Raji (cell line): ENCODE data around the gene ANKUB1.

Experiments
- POLR2A ChIP-seq: IDR thresholded peaks from 2 replicates; pipeline ENCODE4 v1.6.1; 2011; ENCODE audit warnings: low read depth, low read length, control low read depth; ENCODE audit not compliant: insufficient read depth

ANKUB1 gene, protein sequence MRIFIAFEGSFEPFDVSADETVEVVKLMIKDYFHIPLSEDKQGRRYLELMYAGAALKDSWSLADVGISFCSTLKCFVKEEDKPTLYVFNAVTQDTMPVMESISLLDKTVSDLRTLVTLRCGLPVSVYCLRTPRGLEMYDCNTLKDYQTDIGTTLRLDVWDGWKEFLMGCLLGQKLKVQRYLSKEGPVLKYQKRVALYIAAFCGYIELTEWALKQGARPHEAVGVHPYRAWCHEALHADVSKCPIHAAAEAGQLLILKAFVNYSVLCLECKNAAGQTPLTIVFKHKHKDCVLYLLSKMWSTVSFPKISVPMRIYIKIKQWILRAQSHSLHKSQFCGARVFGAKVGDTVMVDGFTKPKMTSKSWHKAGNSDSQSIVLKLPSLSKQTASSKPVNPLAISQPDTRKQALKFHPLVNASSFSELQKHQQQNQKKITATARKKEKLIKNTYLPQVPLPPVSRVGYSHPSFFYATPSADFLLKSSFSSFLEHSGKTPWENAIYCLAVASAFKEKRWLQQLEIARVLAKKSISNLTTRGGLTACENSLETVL

DNA sequence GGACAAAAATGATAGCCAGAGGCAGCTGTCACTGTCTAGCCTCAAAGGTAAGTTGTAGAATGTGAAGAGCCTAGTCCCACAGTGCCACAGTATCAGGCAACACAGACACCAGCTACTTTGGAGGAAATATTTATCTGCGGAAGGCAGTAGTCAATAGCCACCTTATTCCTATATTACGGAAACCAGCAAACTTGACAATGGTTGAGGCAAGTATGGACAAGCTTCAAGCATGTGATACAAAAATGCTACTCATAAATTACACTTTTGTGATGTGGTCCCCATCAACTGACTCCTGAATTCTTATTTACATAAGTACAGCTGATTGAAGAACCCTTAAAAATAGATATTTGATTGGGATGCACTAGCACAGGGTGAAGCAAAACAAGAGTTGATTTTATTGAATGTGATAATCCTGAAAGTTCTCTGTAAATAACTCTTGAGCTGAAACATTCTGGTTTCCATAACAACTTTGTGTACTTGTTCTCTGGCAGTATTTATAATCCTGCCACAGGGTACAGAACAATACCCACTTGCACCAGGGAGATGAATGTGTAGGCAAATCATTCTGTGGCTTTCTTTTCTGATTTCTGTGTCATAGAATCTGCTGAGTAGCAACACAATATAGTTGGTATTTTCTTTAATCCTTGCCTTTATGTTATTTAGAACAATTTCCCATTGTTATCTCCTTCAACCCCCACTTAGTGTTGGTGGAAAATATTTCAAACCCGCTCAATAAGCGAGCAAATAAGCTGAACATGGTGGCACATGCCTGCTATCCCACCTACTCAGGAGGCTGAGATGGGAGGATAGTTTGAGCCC, at the start of gene ANKUB1:
ANKUB1 (minus strand) TSS at position 103 of the 819 bp plus-strand sequence. CDS start 188 bp downstream, outside the sequence.
- no peak for TF ChIP-seq POLR2A

DNA sequence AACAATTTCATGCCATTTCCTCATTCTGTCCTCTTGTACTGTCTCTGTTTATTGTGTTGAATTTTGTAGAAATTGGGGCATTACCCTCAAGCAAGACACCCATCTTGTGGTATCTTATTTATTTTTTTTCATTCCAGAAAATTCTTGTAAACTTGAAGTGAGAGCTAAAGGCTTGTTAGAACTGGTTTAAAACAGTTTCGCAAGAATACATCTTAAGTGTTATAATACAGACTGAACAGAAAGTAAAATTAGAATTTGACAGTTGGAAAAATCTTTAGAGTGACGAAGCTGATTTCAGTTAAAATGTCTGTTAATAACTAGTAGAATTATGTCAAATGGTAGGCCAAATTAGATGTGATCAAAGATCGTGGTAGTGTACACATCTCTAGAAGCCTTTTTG, 47.5 kb upstream of the ANKUB1 start:
- no peak for TF ChIP-seq POLR2A

DNA sequence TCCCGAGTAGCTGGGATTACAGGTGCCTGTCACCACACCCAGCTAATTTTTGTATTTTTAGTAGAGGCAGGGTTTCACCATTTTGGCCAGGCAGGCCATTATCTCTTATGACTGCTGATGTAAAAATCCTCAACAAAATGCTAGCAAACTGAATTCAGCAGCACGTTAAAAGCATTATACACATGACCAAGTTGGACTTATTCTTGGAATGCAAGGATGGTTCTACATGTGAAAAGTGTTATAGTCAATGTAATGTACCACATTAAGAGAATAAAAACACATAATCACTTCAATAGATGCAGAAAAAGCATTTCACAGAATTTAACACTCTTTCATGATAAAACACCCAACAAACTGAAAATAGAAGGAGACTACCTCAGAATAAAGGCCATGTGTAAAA, 40.9 kb upstream of the ANKUB1 start:
- no peak for TF ChIP-seq POLR2A

DNA sequence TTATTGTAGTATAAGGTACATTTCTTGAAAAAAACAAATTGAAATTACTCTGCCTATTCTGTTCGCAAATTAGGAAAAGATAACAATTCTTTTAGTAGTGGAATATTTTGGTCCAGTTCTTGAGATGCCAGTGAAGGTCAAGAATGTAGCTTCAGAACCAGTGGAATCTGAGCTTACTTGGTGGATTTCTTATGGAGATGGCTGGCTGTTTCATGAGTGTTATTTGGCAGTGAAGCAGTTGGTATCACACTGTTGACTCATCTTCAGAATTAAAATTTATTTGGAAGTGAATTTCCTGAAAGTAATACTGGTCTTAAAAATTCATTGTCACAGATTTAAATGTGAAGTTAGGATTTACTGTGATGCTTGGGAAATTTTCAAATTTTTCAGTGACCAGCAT, 39.7 kb upstream of the ANKUB1 start:
- no peak for TF ChIP-seq POLR2A

DNA sequence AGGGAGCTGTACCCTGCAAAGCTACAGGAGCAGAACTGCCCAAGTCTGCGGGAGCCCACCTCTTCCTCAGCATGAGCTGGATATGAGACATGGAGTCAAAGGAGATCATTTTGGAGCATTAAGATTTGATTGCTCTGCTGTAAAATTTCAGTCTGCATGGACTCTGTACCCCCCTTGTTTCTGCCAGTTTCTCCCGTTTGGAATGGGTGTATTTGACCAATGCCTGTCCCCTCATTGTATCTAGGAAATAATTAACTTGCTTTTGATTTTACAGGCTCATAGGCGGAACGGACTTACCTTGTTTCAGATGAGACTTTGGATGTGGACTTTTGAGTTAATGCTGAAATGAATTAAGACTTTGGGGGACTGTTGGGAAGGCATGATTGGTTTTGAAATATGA, 39.0 kb upstream of the ANKUB1 start:
- no peak for TF ChIP-seq POLR2A

DNA sequence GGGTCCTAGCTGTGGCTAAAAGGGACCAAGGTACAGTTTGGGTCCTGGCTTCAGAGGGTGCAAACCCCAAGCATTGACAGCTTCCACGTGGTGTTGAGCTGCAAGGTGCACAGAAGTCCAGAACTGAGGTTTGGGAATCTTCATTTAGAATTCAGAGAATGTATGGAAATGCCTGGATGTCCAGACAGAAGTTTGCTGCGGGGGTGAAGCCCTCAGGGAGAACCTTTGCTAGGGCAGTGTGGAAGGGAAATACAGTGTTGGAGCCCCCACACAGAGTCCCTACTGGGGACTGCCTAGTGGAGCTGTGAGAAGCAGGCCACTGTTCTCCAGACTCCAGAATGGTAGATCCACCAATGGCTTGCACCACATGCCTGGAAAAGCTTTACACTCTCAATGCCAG, 38.5 kb upstream of the ANKUB1 start:
- no peak for TF ChIP-seq POLR2A

DNA sequence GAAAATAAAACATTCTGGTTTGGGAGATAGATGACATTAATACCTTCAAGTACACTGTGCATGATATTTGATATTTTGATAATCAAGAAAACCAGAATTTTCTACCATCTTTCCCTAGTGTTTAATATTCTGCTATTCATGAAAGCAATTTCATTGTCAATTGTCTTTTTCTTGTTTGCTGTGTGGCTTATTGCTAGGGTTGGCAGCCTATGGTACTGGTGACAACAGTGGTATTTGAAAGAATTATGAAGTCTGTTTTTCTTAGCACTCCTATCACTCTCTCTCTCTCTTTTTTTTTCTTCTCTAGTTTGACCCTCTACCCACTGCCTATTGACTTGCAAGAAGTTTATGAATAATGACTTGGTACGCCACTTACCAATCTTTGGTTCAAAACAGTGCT, 36.0 kb upstream of the ANKUB1 start:
- TF ChIP-seq POLR2A: no peak

DNA sequence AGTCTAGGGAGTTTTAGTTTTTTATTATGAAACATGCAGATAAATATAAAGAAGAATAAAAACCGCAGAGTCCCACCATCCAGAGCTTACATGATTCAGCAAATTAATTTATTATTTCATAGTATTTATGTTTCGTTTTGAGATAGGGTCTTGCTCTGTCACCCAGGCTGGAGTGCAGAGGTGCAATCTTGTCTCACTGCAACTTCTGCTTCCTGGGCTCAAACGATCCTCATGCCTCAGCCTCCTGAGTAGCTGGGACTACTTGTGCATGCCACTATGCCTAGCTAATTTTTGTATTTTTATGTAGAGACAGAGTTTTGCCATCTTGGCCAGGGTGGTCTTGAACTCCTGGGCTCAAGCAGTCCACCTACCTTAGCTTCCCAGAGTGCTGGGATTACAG, 34.3 kb upstream of the ANKUB1 start:
- TF ChIP-seq POLR2A: no peak

DNA sequence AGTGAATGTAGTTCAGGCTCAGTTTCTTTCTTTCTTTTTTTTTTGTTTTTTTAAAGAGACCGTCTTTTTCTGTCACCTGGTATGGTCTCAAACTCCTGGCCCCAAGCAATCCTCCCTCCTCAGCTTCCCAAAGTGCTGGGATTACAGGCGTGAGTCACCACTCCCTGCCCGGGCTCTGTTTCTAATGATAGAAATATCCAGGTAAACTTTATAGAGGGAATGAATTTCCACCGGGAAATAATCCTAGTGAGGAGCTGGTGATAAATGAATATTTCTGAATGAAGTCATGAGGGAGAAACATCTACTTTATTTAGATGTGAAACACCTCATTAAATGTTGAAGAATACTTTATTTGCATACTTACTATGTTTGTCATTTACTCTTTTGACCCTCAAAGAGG, 27.8 kb upstream of the ANKUB1 start:
- no peak for TF ChIP-seq POLR2A

DNA sequence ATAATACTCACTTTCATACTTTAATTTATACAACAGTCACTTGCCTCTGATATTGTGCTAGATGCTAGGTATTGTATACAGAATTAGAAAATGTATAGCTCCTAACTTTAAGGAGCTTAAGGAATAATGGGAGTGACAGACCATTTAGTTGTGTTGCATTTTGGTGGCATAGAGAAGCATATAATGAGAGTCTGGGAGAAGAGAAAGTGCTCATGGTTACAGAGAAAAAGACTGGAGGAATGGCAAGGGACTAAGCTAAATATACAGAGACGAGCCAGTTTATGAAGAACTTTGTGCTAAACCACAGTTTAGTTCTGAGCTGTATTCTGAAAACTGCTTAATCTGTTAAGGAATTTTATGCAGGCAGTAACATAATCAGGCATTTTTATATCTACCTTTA, 27.1 kb upstream of the ANKUB1 start:
- TF ChIP-seq POLR2A: no peak

DNA sequence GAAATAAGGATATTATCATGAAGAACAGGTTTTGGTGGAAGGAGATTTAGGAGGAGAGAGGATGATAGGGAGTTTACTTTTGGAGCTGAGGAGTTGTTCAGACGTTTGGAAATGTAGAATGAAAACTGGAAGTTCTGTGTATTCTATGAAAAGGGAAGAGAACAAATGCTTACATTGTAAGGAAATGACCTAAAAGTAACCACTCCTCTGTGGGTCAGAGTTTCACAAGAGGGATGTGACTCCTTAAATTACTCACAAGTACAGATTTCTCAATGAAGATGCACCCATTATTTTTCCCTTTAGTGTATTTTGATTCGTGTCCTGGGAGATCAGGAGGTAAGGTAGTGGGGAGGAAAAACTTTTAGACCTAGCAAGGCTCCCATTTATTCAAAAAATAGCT, 24.6 kb upstream of the ANKUB1 start:
- no peak for TF ChIP-seq POLR2A

DNA sequence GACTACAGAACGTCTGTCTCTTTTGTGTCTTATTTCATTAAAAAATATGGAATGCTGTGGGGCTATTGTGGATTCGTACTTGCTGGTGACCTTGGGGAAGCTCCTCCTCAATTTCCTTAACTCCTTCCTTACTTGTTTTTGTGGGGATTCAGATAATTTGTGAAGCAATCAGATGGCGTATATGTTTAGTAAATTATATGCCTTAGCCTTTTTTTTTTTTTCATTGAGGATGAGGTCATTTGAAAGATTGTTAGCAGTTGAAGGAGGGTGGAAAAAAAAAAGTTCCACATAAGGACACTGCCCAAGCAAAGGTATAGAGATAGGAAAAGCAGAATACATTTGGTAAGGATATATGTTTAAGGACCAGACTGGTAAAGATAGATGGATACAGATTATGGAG, 24.0 kb upstream of the ANKUB1 start:
- no peak for TF ChIP-seq POLR2A

DNA sequence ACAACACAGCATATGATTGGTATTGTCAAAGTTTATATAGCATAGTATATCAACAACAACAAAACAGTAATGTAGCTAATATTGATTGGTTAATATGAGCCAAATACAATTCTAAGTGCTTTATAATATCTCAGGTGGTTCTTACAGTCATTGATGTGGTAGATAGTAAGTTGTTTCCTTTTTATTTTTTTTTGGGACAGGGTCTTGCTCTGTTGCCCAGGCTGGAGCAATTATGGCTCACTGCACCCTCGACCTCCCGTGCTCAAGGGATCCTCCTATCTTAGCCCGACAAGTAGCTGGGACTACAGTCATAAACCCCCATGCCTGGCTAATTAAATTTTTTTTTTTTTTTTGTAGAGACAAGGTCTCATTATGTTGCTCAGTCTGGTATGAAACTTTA, 23.4 kb upstream of the ANKUB1 start:
- TF ChIP-seq POLR2A: no peak

DNA sequence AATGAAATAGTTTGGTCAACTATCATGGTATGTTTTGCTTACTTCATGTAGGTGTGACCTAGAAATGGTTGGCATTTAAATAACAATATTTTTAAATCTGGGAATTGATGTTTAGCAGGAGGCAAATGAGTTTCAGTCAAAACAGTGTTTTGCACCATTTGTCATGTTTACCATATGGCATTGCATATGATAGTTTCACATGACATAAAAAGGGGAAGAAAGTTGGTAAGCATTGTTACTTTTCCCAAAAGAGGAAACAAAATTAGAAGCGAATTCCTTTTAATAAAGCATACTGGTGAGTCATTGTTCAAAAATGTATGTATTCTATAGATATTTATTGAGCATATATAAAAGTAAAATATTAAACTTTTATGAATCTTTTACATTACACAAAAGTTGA, 23.0 kb upstream of the ANKUB1 start:
- no peak for TF ChIP-seq POLR2A

DNA sequence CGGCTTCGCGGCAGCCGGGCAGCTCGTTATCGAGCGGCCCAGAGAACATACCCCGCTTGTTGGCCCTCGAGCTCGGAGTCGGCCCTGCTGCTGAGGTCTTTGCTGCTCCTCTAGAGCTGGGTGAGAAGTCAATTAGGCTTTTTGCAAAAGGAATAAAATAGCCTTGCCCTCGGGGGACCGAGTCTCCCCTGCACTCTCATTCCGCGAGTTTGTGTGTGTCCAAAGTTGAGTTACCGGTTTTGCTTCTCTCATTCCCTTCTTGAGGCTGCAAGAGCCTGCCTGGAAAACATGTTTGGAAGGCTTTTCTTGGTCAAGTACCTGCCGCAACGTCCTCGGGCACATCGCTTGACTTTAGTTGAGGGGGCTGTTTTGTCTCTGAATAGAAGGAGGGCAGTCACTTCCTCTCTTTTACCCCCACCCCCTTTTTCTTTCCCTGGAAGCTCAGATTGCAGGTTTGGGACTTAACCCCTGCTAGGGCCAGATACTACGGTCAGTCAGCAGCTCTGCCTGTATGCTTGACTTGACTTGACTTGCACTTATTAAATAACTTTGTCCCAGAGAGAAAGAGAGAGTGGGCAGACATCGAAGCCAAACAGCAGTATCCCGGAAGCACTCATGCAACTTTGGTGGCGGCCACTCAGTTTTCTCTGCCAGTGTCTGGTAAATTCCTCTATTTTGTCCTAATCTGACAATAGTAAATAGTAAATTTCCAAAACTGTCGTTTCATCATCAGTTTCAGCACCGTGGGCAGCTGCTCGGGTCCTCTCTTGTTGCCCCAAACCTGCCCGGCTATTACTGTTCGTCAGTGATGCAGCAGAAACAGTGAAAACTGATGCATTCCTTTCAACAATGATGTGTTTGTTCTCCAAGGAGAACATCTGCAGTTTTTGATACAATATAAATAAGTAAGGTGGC, 21.3 kb upstream of the ANKUB1 start:
- no peak for TF ChIP-seq POLR2A
